SK-N-SH (cell line): ENCODE measurements around the gene SENP1. TPM values are rescaled to one million over a fixed set of nuclear protein-coding genes. Genes with fewer than 3 reads are reported as not detected.

Source experiments
- CTCF ChIA-PET: fragments of 300-600, 350-600 bp; formaldehyde crosslinking; extraction: SDS; loops from one replicate; lab custom pipeline; 2021; lab: Yijun Ruan, JAX
- POLR2A ChIA-PET: fragments of 350-600 bp; sonication (Branson Sonifier 250); formaldehyde crosslinking; extraction: SDS; loops from one replicate; lab custom pipeline; 2020; ENCODE audit warnings: antibody characterized with exemption, inconsistent platforms; lab: Yijun Ruan, JAX
- DNase-seq: peaks from one replicate; pipeline ENCODE4 v3.0.0; 2012
- H2AFZ ChIP-seq: fragments of 200-600 bp; sonication (generic); 2 replicates; pipeline ENCODE4 v1.8.1; 2016; ENCODE audit warnings: antibody characterized with exemption, mild to moderate bottlenecking, low read depth
- H3F3A ChIP-seq: fragments of 200-600 bp; sonication (generic); replicated peaks from 2 replicates; pipeline ENCODE3; 2016; ENCODE audit warnings: antibody characterized with exemption, mild to moderate bottlenecking; ENCODE audit not compliant: insufficient read depth
- H3K27ac ChIP-seq, 2 experiments: fragments of 200-500 bp in 1 of 2; fragments of 200-600 bp in 1 of 2; sonication (Bioruptor generic) in 1 of 2; sonication (generic), shearing (Covaris generic) in 1 of 2; 2 replicates each; pipeline versions ENCODE4 v1.5.1 to v1.6.1; 2014 to 2016; ENCODE audit warnings: low read depth in 2 of 2, inconsistent platforms in 1 of 2, low read length in 1 of 2, mild to moderate bottlenecking in 1 of 2, mixed read lengths in 1 of 2
- H3K27me3 ChIP-seq: fragments of 200-600 bp; sonication (generic), shearing (Covaris generic); 2 replicates; pipeline ENCODE4 v1.6.1; 2016; ENCODE audit warnings: mixed run types; ENCODE audit not compliant: insufficient read depth
- H3K36me3 ChIP-seq, 2 experiments: fragments of 200-500 bp in 1 of 2; fragments of 200-600 bp in 1 of 2; sonication (Bioruptor generic) in 1 of 2; sonication (generic) in 1 of 2; replicated peaks in 1 of 2; 2 replicates each; pipeline versions ENCODE3 to v1.5.1; 2014 to 2016; ENCODE audit warnings: low read length in 1 of 2, mild to moderate bottlenecking in 1 of 2; ENCODE audit not compliant: insufficient read depth in 2 of 2, control insufficient read depth in 1 of 2
- H3K4me1 ChIP-seq, 2 experiments: fragments of 200-500 bp in 1 of 2; fragments of 200-600 bp in 1 of 2; sonication (Bioruptor generic) in 1 of 2; sonication (generic), shearing (Covaris generic) in 1 of 2; 2 replicates each; pipeline versions ENCODE4 v1.5.1 to v1.6.1; 2014 to 2016; ENCODE audit warnings: low read depth in 1 of 2, low read length in 1 of 2, mixed run types in 1 of 2; ENCODE audit not compliant: insufficient read depth in 2 of 2, control insufficient read depth in 1 of 2
- H3K4me2 ChIP-seq: fragments of 200-600 bp; sonication (generic), shearing (Covaris generic); 2 replicates; pipeline ENCODE4 v1.6.1; 2017; ENCODE audit warnings: mixed run types
- H3K4me3 ChIP-seq, 2 experiments: fragments of 200-500 bp in 1 of 2; fragments of 200-600 bp in 1 of 2; sonication (Bioruptor generic) in 1 of 2; sonication (generic), shearing (Covaris generic) in 1 of 2; 2 replicates each; pipeline versions ENCODE4 v1.5.1 to v1.8.1; 2014 to 2016; ENCODE audit warnings: low read depth in 2 of 2, inconsistent platforms in 1 of 2, low read length in 1 of 2, mild to moderate bottlenecking in 1 of 2, mixed read lengths in 1 of 2, moderate library complexity in 1 of 2
- H3K79me2 ChIP-seq: fragments of 200-600 bp; sonication (generic); 2 replicates; pipeline ENCODE4 v1.8.1; 2017; ENCODE audit warnings: mild to moderate bottlenecking; ENCODE audit not compliant: insufficient read depth
- H3K9ac ChIP-seq: fragments of 200-600 bp; sonication (generic); 2 replicates; pipeline ENCODE4 v1.6.1; 2017; ENCODE audit warnings: mixed run types
- H3K9me2 ChIP-seq: fragments of 200-600 bp; sonication (generic); 2 replicates; pipeline ENCODE4 v1.6.1; 2017; ENCODE audit warnings: mixed run types
- H3K9me3 ChIP-seq: fragments of 200-600 bp; sonication (generic); 2 replicates; pipeline ENCODE4 v1.6.1; 2017; ENCODE audit warnings: mixed run types, mild to moderate bottlenecking, moderate library complexity
- H4K20me1 ChIP-seq: fragments of 200-600 bp; sonication (generic); 2 replicates; pipeline ENCODE4 v1.6.1; 2017; ENCODE audit warnings: mild to moderate bottlenecking, mixed run types; ENCODE audit not compliant: insufficient read depth
- CHD2 ChIP-seq: fragments of 150-350 bp; IDR thresholded peaks from 2 replicates; pipeline ENCODE4 v1.6.1; 2018; ENCODE audit warnings: low read length; ENCODE audit not compliant: partially characterized antibody
- CTCF ChIP-seq: fragments of 200-600 bp; sonication (generic); IDR thresholded peaks from 2 replicates; pipeline ENCODE4 v1.6.1; 2017; ENCODE audit warnings: antibody characterized with exemption, mild to moderate bottlenecking, moderate library complexity
- ELF1 ChIP-seq: IDR thresholded peaks from 2 replicates; pipeline ENCODE4 v1.4.0; 2012
- FOSL2 ChIP-seq: IDR thresholded peaks from 2 replicates; pipeline ENCODE4 v1.4.0; 2012; ENCODE audit warnings: low read depth, mild to moderate bottlenecking, moderate library complexity, borderline replicate concordance
- FOXJ3 ChIP-seq: sonication (generic); formaldehyde crosslinking; IDR thresholded peaks from 2 replicates; pipeline ENCODE4 v1.5.1; 2020; ENCODE audit warnings: mild to moderate bottlenecking, missing genetic modification reagents
- FOXM1 ChIP-seq: IDR thresholded peaks from 2 replicates; pipeline ENCODE4 v1.4.0; 2012; ENCODE audit warnings: low read depth, mild to moderate bottlenecking
- IRF3 ChIP-seq: fragments of 150-350 bp; IDR thresholded peaks from 2 replicates; pipeline ENCODE4 v1.6.1; 2016; ENCODE audit warnings: mild to moderate bottlenecking, low read depth, low read length
- RAD21 ChIP-seq: IDR thresholded peaks from 2 replicates; pipeline ENCODE4 v1.6.1; 2012; ENCODE audit warnings: mild to moderate bottlenecking, low read length
- RCOR1 ChIP-seq: fragments of 150-350 bp; IDR thresholded peaks from 2 replicates; pipeline ENCODE4 v1.6.1; 2017; ENCODE audit warnings: antibody characterized with exemption, low read length
- REST ChIP-seq: IDR thresholded peaks from 2 replicates; pipeline ENCODE4 v1.6.1; 2012; ENCODE audit warnings: mild to moderate bottlenecking, low read depth, low read length, moderate library complexity
- SIN3A ChIP-seq: IDR thresholded peaks from 2 replicates; pipeline ENCODE4 v1.6.1; 2012; ENCODE audit warnings: low read depth, mild to moderate bottlenecking, low read length, moderate library complexity, borderline replicate concordance
- TAF1 ChIP-seq: IDR thresholded peaks from 2 replicates; pipeline ENCODE4 v1.6.1; 2012; ENCODE audit warnings: low read depth, mild to moderate bottlenecking, low read length, moderate library complexity, borderline replicate concordance
- TEAD4 ChIP-seq: IDR thresholded peaks from 2 replicates; pipeline ENCODE4 v1.4.0; 2012; ENCODE audit warnings: mild to moderate bottlenecking, borderline replicate concordance; ENCODE audit not compliant: insufficient read depth
- USF2 ChIP-seq: fragments of 150-350 bp; IDR thresholded peaks from 2 replicates; pipeline ENCODE4 v1.6.1; 2017; ENCODE audit warnings: antibody characterized with exemption, low read length, low read depth, borderline replicate concordance
- WGBS: methylation state at CpG from one replicate; pipeline ENCODE4 v1.1.6; 2017; ENCODE audit warnings: low lambda C conversion rate; 5-methylcytosine and 5-hydroxymethylcytosine counted together
- polyA plus RNA-seq, 3 experiments: library from polyadenylated mRNA; depleted of rRNA; stranded (reverse); fragments of >200 nt; gene quantifications; 2 replicates each; pipeline ENCODE4 v1.2.3, GENCODE V29; 2012
- TF ChIP-seq, protein P1 (sequence below): IDR thresholded peaks from 2 replicates; pipeline ENCODE4 v1.4.0; 2012; ENCODE audit warnings: low read depth, borderline replicate concordance

SENP1 gene
- polyA plus RNA-seq, 1 of the 3 experiments (the other 2 are of a cell fraction), result 5.6 TPM

DNA sequence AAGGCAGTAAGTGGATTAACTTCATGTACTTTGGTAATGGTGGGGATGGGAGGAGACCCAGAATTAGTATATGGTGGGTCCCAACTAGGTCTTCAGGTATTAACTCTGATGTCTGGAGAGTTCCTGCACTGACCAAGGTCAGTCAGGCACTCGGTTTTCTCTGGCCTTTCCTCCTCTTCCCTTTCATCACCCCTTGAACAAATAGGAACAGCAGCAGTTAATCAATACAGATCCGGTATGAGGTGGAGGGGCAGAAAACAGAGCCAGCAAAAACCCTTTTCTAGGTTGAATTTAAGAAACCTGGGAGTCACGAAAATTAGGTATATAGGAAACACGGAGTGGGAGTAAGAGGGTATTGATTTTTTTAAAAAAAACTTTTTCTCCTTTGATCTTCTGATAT is 17.3 kb upstream of the SENP1 start:
- peaks cover 29% of the 10 kb centered on the region for H3K79me2 ChIP-seq
- H3K4me1 ChIP-seq, result peaks cover 6 to 7% of the 10 kb centered on the region in 2 experiments; a peak in 3 of 4 replicates
- no peak overlapping the region for H3K9ac ChIP-seq
- no peak overlapping the region for H2AFZ ChIP-seq
- H4K20me1 ChIP-seq, result no peaks in the 10 kb centered on the region
- H3K4me2 ChIP-seq, result no peak overlapping the region
- 84% methylated on average over 4 of the region's 4 CpGs for WGBS
- H3K4me3 ChIP-seq, result no peak overlapping the region
- no peak overlapping the region for H3K27ac ChIP-seq
- no peaks in the 10 kb centered on the region for H3K9me2 ChIP-seq
- peaks cover 28 to 49% of the 10 kb centered on the region in 2 experiments for H3K36me3 ChIP-seq
- ChIA-PET POLR2A (no interaction called here), CTCF (no interaction called here)
- no peaks in the 10 kb centered on the region for H3F3A ChIP-seq
- H3K27me3 ChIP-seq, result no peaks in the 10 kb centered on the region
- TF ChIP-seq IRF3 (no peak), REST (no peak), CHD2 (no peak), USF2 (no peak), ELF1 (no peak), TAF1 (no peak), RCOR1 (no peak), TEAD4 (no peak), CTCF (no peak), SIN3A (no peak), FOSL2 (no peak), RAD21 (no peak), FOXM1 (no peak), FOXJ3 (CRISPR knock-in tag) (no peak)
- TF ChIP-seq, protein P1, sequence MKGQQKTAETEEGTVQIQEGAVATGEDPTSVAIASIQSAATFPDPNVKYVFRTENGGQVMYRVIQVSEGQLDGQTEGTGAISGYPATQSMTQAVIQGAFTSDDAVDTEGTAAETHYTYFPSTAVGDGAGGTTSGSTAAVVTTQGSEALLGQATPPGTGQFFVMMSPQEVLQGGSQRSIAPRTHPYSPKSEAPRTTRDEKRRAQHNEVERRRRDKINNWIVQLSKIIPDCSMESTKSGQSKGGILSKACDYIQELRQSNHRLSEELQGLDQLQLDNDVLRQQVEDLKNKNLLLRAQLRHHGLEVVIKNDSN, result no peak
- DNase-seq, result no peak
- no peaks in the 10 kb centered on the region for H3K9me3 ChIP-seq
